Motor neuron (in vitro differentiated cells): ENCODE data around the gene TF. TPM values are rescaled to one million over a fixed set of nuclear protein-coding genes. Genes with fewer than 3 reads are reported as not detected.
"Not testable (repeated sequence)": the region's sequence is repeated elsewhere in the genome, so short reads cannot be mapped to it uniquely, and the experiment has no call there.

Source experiments
- ATAC-seq, 8 experiments: fragments of 200-7000 bp; cut with Tn5 transposase; replicated peaks in 6 of 8; 2 replicates each; pipeline ENCODE4 v1.8.0; 2021; ENCODE audit warnings: mild to moderate bottlenecking in 8 of 8, moderate library complexity in 8 of 8
- H3K27ac ChIP-seq, 2 donors: fragments of 250-450 bp; sonication (Bioruptor Pico); 2 replicates each; pipeline ENCODE4 v1.9.0; 2021; ENCODE audit warnings: antibody characterized with exemption in 2 of 2, mild to moderate bottlenecking in 2 of 2, moderate library complexity in 1 of 2
- H3K4me1 ChIP-seq, 2 donors: fragments of 250-450 bp; sonication (Bioruptor Pico); replicated peaks in 1 of 2; 2 replicates each; pipeline ENCODE4 v1.6.1; 2021; ENCODE audit warnings: antibody characterized with exemption in 2 of 2, mild to moderate bottlenecking in 2 of 2, moderate library complexity in 1 of 2
- H3K4me3 ChIP-seq, 5 donors: fragments of 250-450 bp; sonication (Bioruptor Pico); 2 replicates each; pipeline ENCODE4 v1.9.0; 2021; ENCODE audit warnings: antibody characterized with exemption in 5 of 5, mild to moderate bottlenecking in 5 of 5, moderate library complexity in 4 of 5
- WGBS, 10 experiments: fragments of 450-650 bp; shearing (Covaris generic); methylation state at CpG; one replicate each; pipeline ENCODE4 v1.0.0; 2022; 5-methylcytosine and 5-hydroxymethylcytosine counted together
- in situ Hi-C, 9 experiments: fragments of 400-800 bp; cut with MboI; loops; one replicate each; pipeline ENCODE4 v1.15.0; 2021; ENCODE audit warnings: low sequenced_read_pairs in 9 of 9, low pct_unique_long_range_greater_than_20kb in 2 of 9; ENCODE audit not compliant: unreplicated experiment in 9 of 9
- total RNA-seq, 8 experiments: library from RNA; unstranded; fragments of 300-600 nt; gene quantifications; 2 replicates each; pipeline versions ENCODE4 v1.2.3 to v1.2.4, GENCODE V29; 2022

TF gene
- total RNA-seq, 8 experiments from 2014 or later, result 0.58 to 56.3 (median 2.0) TPM

DNA sequence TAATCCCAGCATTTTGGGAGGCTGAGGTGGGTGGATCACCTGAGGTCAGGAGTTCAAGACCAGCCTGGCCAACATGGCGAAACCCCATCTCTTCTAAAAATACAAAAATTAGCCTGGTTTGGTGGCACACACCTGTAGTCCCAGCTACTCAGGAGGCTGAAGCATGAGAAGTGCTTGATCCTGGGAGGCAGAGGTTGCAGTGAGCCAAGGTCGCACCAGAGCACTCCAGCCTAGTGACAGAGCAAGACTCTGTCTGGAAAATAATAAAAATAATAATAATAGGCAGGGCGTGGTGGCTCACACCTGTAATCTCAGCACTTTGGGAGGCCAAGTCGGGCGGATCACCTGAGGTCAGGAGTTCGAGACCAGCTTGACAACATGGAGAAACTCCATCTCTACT lies 34.6 kb downstream of the TF start:
- in situ Hi-C loops, H3K4me3 ChIP-seq, H3K4me1 ChIP-seq, ATAC-seq, H3K27ac ChIP-seq: not testable (repeated sequence)
- 23 to 96% (median 74%) methylated on average over 1 to 6 of the region's 6 CpGs; no CpG with 5 or more reads in 5 of the 10 experiments for WGBS, 10 experiments

DNA sequence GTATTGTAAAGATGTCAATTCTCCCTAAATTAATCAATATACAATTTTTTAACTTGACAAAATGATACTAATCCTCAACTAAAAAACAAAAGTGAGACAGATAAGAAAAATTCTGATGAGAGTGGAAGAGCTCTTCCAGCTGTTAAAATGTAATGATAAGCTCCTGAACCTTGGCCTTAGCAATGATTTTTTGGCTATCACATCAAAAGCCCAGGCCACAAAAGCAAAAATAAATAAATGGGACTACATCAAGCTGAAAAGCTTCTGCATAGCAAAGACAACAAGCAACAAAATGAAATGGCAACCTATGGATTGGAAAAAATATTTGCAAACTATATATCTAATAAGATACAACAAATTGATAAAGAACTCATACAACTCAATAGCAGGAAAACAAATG lies 35.4 kb downstream of the TF start:
- in situ Hi-C loops, result no loop called here
- H3K27ac ChIP-seq, result no peak overlapping the region
- H3K4me3 ChIP-seq, result no peak overlapping the region
- ATAC-seq, result no peak
- no peaks in the 10 kb centered on the region for H3K4me1 ChIP-seq

- 0 to 100% (median 88%) methylated on average over 1 to 2 of the region's 2 CpGs; no CpG with 5 or more reads in 4 of the 10 experiments for WGBS, 10 experiments
- in situ Hi-C loops, result no loop called here
- Histone ChIP-seq H3K4me1 (no peaks in the 10 kb centered on the region), H3K27ac (no peak overlapping the region), H3K4me3 (no peak overlapping the region)
- no peak for ATAC-seq
These were observed 36.3 kb downstream of the TF start for GRCh38 chr3:133782454-133782853.

- H3K27ac ChIP-seq, result no peak overlapping the region
- no peaks in the 10 kb centered on the region for H3K4me1 ChIP-seq
- H3K4me3 ChIP-seq, result no peak overlapping the region
- in situ Hi-C loops, result no loop called here
- 100% methylated on average over 2 of the region's 32 CpGs; no CpG with 5 or more reads in 9 of the 10 experiments for WGBS, 10 experiments
- no peak for ATAC-seq
These were observed 37.6 kb downstream of the TF start for GRCh38 chr3:133783762-133784161.

DNA sequence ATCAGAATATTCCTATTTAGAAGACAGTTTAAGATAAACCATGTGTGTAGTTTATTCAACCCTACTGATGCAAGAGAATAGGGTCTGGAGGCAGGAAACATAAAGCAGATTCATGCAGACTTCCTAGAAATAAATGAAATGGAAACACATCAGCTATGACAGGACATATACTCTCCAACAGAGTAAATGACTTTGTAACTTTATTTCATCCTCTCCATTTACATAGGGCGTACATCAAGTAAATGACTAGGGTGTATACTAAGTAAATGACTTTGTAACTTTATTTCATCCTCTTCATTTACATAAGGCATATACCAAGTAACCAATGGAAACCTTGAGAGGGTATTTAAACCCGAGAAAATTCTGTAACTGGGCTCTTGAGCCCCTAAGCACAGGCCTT lies 41.8 kb downstream of the TF start:
- Histone ChIP-seq H3K27ac (no peak overlapping the region), H3K4me3 (no peak overlapping the region), H3K4me1 (no peaks in the 10 kb centered on the region)
- ATAC-seq, result peak in 2 of 8 experiments; percentile 95 to 96
- 0 to 100% (median 51%) methylated on average over 1 to 2 of the region's 2 CpGs; no CpG with 5 or more reads in 3 of the 10 experiments for WGBS, 10 experiments
- in situ Hi-C loops, result no loop called here

GRCh38 chr3:133792171-133792763 lies 46.1 kb downstream of the TF start:
- in situ Hi-C loops, result no loop called here
- 21 to 52% (median 38%) methylated on average over 3 to 8 of the region's 9 CpGs for WGBS, 10 experiments
- Histone ChIP-seq H3K4me1 (no peaks in the 10 kb centered on the region), H3K4me3 (no peak overlapping the region), H3K27ac (no peak overlapping the region)
- no peak for ATAC-seq

DNA sequence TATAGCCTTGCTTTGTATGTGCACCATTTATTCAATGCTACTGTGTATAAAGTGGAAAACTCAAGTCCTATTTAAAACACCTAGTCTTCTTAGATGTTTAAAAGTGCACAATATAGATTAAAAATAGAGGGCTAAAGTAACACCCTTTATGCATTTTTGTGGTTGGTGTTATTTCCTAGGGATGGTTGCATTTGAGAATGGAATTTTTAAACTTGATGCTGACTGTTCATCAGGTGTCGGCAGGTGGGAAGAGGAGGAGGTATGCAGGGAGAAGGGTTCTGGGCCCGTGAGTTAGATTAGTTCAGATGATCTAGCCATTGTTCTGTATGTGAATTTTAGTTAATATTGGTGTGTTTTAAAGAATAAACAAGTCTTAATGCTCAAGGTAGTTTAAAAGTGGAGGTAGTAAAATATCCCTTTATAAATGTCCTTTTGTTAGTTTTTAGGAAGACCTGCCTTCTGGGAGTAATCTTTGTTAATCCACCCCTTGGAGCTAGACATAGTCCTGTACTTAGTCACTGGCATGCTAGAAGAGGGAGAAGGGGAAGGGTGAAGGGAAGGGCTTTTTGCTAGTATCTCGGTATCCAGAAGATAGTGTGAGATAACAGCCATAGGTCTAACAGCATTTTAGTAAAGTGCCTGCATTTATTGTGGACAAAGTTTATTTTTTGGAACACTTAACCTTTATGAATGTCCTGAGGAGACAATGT lies 51.4 kb downstream of the TF start:
- in situ Hi-C loops, result no loop called here
- ATAC-seq, result peak in 3 of 8 experiments; percentile 25 to 56 (median 50)
- no peaks in the 10 kb centered on the region for H3K4me1 ChIP-seq
- WGBS, 10 experiments, result 3 to 90% (median 61%) methylated on average over 2 to 3 of the region's 3 CpGs
- H3K4me3 ChIP-seq, result no peak overlapping the region
- H3K27ac ChIP-seq, result no peak overlapping the region

DNA sequence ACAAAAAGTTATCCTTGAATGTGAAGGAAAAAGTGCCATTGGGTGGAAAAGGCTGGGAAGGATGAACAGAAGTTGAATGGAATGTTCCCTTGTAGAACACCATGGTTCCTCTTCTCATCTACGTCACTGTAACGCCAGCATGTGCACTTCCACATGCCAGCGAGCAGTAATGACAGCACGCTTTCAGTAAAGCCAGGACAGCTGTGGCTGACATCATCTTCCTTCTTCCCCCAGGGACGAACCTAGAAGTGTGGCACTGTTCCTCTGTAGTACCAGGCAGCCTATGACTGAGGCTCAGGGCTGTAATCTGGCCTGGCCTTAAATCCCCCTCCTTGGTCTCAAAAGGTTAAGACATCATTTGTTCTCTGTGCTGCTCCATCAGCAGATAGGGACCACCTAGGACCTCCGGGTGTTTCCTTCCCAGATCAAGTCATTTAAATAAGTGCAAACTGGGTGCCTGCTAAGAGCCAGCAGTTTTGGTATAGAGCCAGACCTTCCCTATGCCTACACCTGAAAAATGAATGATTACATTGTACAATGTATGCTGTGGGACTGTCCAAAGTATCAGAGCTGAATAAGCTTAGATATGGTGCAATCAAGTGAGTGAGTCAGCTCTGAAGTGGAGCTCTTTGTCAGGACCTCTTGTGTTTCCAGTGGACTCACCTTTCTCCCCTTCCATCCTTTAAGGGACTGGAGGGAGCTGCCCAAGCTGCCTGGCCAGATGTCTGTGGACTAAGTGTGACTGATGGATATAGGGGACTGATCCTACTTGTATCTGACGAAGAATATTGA lies 53.8 kb downstream of the TF start:
- Histone ChIP-seq H3K27ac (no peak overlapping the region), H3K4me1 (no peaks in the 10 kb centered on the region), H3K4me3 (no peak overlapping the region)
- WGBS, 10 experiments, result 43 to 79% (median 71%) methylated on average over 1 to 7 of the region's 7 CpGs; no CpG with 5 or more reads in 3 of the 10 experiments
- in situ Hi-C loops, result loop anchor here in 3 of 9 experiments (10.0 to 25.0 kb wide), 2 partner anchors 112 to 135 kb away; partner anchors contain the start of gene TOPBP1 (in 1 of the 3)
- ATAC-seq, result peak in 7 of 8 experiments; percentile 37 to 98 (median 88)

- in situ Hi-C loops, result loop anchor here in 3 of 9 experiments (10.0 to 25.0 kb wide), 2 partner anchors 109 to 139 kb away; partner anchors contain the start of gene TOPBP1 (in 1 of the 3)
- 30 to 100% (median 81%) methylated on average over 1 to 4 of the region's 5 CpGs; no CpG with 5 or more reads in 2 of the 10 experiments for WGBS, 10 experiments
- no peak overlapping the region for H3K4me3 ChIP-seq
- no peak for ATAC-seq
- H3K27ac ChIP-seq, result no peak overlapping the region
- H3K4me1 ChIP-seq, result peaks cover 0 to 7% of the 10 kb centered on the region in 2 donors
These were observed 57.3 kb downstream of the TF start for GRCh38 chr3:133803469-133803868.

DNA sequence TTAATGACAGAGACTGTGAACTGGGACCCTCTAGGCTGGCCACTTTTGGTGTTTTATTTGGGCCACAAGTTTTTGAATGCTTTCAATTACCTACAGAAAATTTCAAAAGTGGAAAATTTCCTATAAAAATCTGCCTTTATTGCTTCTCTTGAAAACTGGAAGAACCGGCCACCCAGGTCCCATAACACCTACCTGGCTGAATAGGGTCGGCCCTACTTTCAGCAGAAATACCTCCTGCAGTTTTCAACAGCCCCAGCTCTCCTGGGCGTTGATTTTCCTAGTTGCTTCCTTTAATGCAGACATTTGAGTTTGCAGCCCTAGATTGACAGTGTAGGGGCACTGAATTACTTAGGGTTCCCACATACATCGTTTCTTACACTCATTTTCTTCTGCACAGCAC lies 58.7 kb downstream of the TF start:
- H3K4me1 ChIP-seq, result peaks cover 0 to 7% of the 10 kb centered on the region in 2 donors
- 13 to 100% (median 65%) methylated on average over 1 to 4 of the region's 4 CpGs; no CpG with 5 or more reads in 2 of the 10 experiments for WGBS, 10 experiments
- H3K4me3 ChIP-seq, result peak overlapping the region in 2 of 5 donors; percentile 70 to 94
- no peak overlapping the region for H3K27ac ChIP-seq
- no peak for ATAC-seq
- in situ Hi-C loops, result loop anchor here in 3 of 9 experiments (10.0 to 25.0 kb wide), 2 partner anchors 107 to 140 kb away; partner anchors contain the start of gene TOPBP1 (in 1 of the 3)

DNA sequence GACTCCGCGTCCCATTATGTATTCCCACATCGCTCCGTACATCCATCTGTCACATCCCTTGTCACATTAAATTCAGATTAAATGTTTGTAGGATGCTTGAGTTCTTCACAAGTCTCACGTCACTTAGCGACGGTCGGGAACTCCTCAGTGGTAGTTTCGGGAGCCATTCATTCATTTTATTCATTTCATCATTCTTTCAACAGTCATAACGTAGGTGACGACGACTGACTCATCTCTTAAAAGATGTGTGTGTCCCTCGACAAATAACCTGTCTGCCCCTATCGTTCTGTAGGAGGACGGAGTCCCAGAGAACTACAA lies 59.1 kb downstream of the TF start:
- peak overlapping the region; percentile 70 to 94 (median 83) for H3K4me3 ChIP-seq
- ATAC-seq, result peak in 2 of 8 experiments; percentile 12 to 17
- no peak overlapping the region for H3K27ac ChIP-seq
- peaks cover 0 to 7% of the 10 kb centered on the region in 2 donors for H3K4me1 ChIP-seq
- in situ Hi-C loops, result loop anchor here in 3 of 9 experiments (10.0 to 25.0 kb wide), 2 partner anchors 107 to 141 kb away; partner anchors contain the start of gene TOPBP1 (in 1 of the 3)
- 0 to 100% (median 11%) methylated on average over 1 to 14 of the region's 15 CpGs; no CpG with 5 or more reads in 2 of the 10 experiments for WGBS, 10 experiments

DNA sequence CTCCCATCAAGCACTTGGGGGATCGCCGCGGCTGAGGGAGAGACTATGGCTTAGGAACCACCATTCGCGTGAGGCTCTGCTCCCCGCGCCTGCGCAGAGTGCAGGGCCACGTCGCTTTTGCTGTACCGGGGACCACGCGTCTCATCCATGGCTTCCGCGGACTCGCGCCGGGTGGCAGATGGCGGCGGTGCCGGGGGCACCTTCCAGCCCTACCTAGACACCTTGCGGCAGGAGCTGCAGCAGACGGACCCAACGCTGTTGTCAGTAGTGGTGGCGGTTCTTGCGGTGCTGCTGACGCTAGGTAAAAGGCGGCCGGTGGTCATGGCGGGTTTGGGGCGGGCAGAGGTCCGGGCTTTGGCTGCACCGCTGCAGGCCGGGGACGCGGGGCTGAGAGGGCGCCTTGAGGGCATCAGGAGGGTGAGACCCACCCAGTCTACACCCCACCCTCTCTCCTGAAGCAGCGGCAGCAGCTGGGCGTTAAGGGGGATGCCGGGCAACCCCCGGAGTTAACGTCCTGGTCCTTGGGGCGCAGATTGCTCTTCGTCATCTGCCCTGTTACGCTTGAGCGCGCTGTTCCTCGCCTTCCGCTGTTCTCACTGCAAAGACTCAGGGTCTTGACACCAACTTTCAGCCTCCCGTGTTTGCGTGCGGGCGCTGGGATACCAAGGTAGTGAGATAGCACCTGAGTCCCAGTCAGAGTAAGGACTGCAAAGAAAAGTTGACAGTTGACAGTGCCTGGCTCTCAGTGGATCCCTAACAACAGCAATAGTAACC lies 59.7 kb downstream of the TF start, which contains the start of gene SRPRB:
TSS of gene SRPRB (plus strand) at position 114 of the 774 bp plus-strand sequence. CDS start at position 148, 34 bp downstream.
- ATAC-seq, result peak; percentile 95 to 99 (median 97)
- peaks cover 0 to 7% of the 10 kb centered on the region in 2 donors for H3K4me1 ChIP-seq
- peak within 1 kb of the TSS; percentile 88 to 96 for H3K27ac ChIP-seq
- peak within 1 kb of the TSS; percentile 70 to 94 (median 83) for H3K4me3 ChIP-seq
- in situ Hi-C loops, result loop anchor here in 3 of 9 experiments (10.0 to 25.0 kb wide), 2 partner anchors 106 to 141 kb away; partner anchors contain the start of gene TOPBP1 (in 1 of the 3)
- WGBS, 10 experiments, result 0 to 2% (median 0%) methylated on average over 2 to 17 of the region's 53 CpGs; no CpG with 5 or more reads in 5 of the 10 experiments
